Ectodermal cell (in vitro differentiated cells): ENCODE measurements around the gene PIM2.

Experiments
- H3K27ac ChIP-seq: 2 replicates; pipeline ENCODE4 v1.7.0; 2013; ENCODE audit warnings: mild to moderate bottlenecking, low read depth, low read length; ENCODE audit not compliant: insufficient read depth, poor library complexity, severe bottlenecking
- H3K27me3 ChIP-seq: 2 replicates; pipeline ENCODE4 v1.7.0; 2013; ENCODE audit warnings: mild to moderate bottlenecking, low read length; ENCODE audit not compliant: insufficient read depth, control insufficient read depth, poor library complexity, severe bottlenecking
- H3K36me3 ChIP-seq: one replicate; pipeline ENCODE4 v1.7.0; 2013; ENCODE audit warnings: low read length; ENCODE audit not compliant: control insufficient read depth, insufficient read depth
- H3K4me1 ChIP-seq: one replicate; pipeline ENCODE4 v1.7.0; 2013; ENCODE audit warnings: low read length; ENCODE audit not compliant: control insufficient read depth, insufficient read depth
- H3K4me3 ChIP-seq: 2 replicates; pipeline ENCODE4 v1.7.0; 2013; ENCODE audit warnings: low read depth, low read length, control low read depth; ENCODE audit not compliant: insufficient read depth
- H3K9me3 ChIP-seq: 2 replicates; pipeline ENCODE4 v1.7.0; 2013; ENCODE audit warnings: mild to moderate bottlenecking, low read length, moderate library complexity; ENCODE audit not compliant: control insufficient read depth
- WGBS, 2 experiments: methylation state at CpG; one replicate each; pipeline ENCODE4 v1.1.7; 2013; ENCODE audit warnings: missing lambda C conversion rate in 2 of 2; 5-methylcytosine and 5-hydroxymethylcytosine counted together

The PIM2 gene

GRCh38 chrX:48918301-48918642 is 552 bp downstream of the PIM2 start:
- no peaks in the 10 kb centered on the region for H3K9me3 ChIP-seq
- H3K27me3 ChIP-seq: no peaks in the 10 kb centered on the region
- H3K4me1 ChIP-seq: no peaks in the 10 kb centered on the region
- WGBS, 2 experiments: 0 to 1% methylated on average over 21 to 22 of the region's 23 CpGs
- no peak overlapping the region for H3K27ac ChIP-seq
- H3K36me3 ChIP-seq: no peaks in the 10 kb centered on the region
- peak overlapping the region; percentile 56 for H3K4me3 ChIP-seq

DNA sequence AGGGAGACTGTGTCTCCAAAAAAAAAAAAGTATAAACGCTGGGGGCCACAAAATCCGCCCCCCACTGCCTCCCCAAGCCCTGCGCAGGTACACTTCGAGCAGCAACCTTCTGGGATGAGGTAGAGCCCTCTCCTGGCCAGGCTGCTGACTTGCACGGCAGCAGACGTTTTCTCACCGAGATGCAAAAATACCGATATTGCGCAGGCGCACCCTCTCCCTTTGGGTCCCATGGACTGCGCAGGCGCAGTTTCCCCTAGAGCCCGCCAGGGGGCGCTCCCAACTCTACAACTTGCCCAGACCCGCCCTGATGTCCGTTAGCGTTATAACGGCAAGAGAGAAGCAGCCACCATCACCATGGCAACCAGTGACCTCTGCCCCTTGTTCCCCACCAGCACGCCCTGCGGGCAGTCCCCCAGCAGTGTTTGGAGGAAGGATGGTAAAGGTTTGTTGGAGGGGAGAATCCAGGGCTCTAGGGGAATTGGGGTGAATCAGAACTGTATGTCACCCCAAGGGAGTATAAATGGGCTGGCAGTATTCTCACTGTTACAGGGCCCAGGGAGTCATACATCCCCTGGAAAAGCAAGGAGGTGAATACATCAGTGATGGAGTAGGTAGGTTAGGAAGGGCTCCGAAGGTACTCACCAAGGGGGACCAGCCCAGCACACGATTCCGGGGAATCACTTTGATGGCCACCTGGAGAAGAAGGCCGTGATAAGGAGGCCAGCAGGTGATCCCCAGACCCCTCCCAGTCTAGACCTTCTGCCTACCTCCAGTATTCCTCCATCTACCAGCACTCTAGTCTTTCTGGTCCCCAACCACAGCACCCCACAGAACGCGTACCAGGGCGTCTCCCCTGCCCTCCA is 1.5 kb downstream of the PIM2 start:
- Histone ChIP-seq H3K27me3 (no peaks in the 10 kb centered on the region), H3K4me1 (no peaks in the 10 kb centered on the region), H3K9me3 (no peaks in the 10 kb centered on the region), H3K36me3 (no peaks in the 10 kb centered on the region), H3K27ac (no peak overlapping the region), H3K4me3 (peak overlapping the region; percentile 56)
- 1 to 2% methylated on average over 26 to 27 of the region's 27 CpGs for WGBS, 2 experiments

- H3K4me3 ChIP-seq: no peak overlapping the region
- 93 to 95% methylated on average over 11 to 13 of the region's 13 CpGs for WGBS, 2 experiments
- H3K36me3 ChIP-seq: no peaks in the 10 kb centered on the region
- H3K9me3 ChIP-seq: no peaks in the 10 kb centered on the region
- H3K4me1 ChIP-seq: no peaks in the 10 kb centered on the region
- H3K27ac ChIP-seq: no peak overlapping the region
- no peaks in the 10 kb centered on the region for H3K27me3 ChIP-seq
Measured at GRCh38 chrX:48914593-48915493, 4.0 kb downstream of the PIM2 start.

GRCh38 chrX:48913605-48914366 is 5.0 kb downstream of the PIM2 start:
- WGBS, 2 experiments: 89 to 90% methylated on average over 4 to 5 of the region's 5 CpGs
- no peak overlapping the region for H3K27ac ChIP-seq
- no peaks in the 10 kb centered on the region for H3K4me1 ChIP-seq
- H3K4me3 ChIP-seq: no peak overlapping the region
- H3K36me3 ChIP-seq: peaks cover 4% of the 10 kb centered on the region
- no peaks in the 10 kb centered on the region for H3K27me3 ChIP-seq
- no peaks in the 10 kb centered on the region for H3K9me3 ChIP-seq

DNA sequence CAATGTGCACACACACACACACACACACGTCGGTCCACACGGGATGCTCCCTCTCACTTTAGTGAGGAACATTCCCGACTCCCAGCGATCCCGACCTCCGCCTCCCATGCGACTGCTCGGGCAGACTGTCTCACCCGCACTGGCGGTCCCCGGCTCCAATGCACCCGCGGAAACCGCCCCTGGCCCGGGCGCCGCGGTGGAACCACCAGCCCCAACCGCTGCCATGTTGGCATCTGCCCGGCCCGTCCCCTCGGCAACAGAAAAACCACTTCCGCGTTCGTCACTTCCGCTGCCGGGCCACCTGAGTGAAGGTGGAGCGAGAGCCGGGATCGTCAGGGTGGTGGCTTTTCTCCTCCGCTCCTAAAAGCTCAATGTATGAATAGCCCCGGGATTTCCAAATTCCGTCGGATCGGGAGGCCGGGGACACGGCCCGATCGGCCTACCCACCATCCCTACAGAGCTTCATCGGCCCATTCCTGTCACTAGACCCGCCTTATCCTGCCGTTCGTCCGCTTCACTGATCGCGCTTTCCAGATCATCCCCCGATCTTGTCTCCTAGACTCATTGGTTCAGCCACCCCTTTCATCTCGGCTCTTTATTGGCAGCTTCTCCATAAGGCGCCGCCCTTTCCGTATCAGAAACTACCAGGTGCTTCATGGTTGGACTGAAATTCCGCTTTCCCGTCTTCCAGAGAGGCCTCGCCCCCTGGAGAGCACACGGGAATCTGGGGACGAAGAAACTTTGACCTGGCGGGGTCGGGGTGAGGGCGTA is 7.2 kb downstream of the PIM2 start, which contains the start of gene SLC35A2:
Gene SLC35A2 (minus strand): TSS at position 235 of the 771 bp plus-strand sequence. CDS start 10 bp downstream, at position 225.
- Histone ChIP-seq H3K4me3 (peak within 1 kb of the TSS; percentile 72), H3K27me3 (no peaks in the 10 kb centered on the region), H3K4me1 (no peaks in the 10 kb centered on the region), H3K27ac (peak within 1 kb of the TSS; percentile 69), H3K36me3 (peaks cover 4% of the 10 kb centered on the region), H3K9me3 (no peaks in the 10 kb centered on the region)
- WGBS, 2 experiments: 0% methylated on average over 60 of the region's 60 CpGs

DNA sequence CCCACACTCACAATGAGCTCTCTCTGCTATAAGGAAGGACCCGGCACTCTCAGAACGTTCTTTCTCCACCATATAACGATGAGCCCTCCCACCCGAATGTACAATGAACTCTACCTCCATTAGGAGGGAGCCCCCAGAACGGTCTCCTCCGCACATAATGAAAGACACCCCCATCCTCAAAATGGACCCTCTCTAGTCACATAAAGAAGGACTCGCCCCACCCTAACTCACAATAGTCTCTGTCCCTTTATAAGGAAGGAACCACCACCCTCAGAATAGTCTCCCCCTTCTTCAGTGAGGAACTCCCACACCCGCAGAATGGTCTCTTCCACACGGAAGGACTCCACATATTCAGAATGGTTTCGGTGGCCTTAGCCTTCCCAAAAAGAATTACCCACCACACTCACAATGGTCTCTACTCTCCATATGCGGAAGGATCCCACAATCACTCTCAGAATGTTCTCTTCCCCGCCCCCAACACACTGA is 7.9 kb downstream of the PIM2 start:
- H3K4me3 ChIP-seq: peak overlapping the region; percentile 72
- H3K9me3 ChIP-seq: no peaks in the 10 kb centered on the region
- no peak overlapping the region for H3K27ac ChIP-seq
- no peaks in the 10 kb centered on the region for H3K27me3 ChIP-seq
- no peaks in the 10 kb centered on the region for H3K4me1 ChIP-seq
- H3K36me3 ChIP-seq: peaks cover 4% of the 10 kb centered on the region
- WGBS, 2 experiments: 8% methylated on average over 12 of the region's 12 CpGs

DNA sequence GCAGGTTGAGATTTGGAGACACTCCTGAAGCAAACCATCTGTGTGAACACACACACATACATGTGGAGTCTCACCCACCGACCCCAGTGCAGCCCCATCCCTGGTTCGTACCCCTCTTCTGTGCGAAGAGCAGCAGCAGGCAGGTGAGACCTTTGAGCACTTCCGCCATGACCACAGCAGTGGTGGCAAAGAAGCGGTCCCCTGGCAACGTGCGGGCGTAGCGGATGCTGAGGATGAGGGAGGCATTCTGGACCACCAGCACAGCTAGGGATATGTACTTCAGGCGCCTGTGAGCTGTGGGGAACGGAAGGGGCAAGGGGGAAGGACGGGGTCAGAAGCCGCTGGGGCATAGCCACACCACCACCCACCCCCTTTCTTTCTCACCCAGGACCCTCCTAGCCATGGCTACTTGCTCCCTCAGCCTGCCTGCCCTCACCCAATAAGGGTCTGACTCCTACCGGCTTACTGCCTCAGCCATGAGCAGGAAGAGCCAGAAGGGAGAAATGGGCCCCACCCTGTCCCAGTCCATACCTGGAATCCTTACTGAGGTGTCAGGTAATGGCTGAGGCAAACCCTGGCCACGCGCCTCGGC is 9.0 kb downstream of the PIM2 start:
- H3K27ac ChIP-seq: no peak overlapping the region

DNA sequence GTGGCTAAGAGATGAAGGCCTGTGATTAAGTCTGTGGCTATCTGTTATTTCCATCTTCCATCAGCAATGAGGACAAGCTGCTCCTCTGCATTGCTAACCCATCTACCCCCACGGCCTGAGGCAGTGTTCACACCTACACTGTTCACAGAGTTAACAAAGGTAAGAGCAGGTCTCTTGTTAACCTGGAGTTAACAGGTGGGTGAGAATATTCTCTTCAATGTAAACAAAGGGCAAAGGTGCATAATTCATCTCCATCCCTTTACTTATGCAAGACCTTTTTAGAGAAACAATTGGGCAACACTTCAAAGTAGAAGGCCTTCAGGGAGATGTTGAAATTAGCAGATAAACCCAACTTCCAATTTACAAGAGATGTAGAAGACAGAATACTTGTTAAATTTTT is 10.2 kb downstream of the PIM2 start:
- Histone ChIP-seq H3K27ac (no peak overlapping the region), H3K4me1 (no peaks in the 10 kb centered on the region), H3K9me3 (no peaks in the 10 kb centered on the region), H3K27me3 (no peaks in the 10 kb centered on the region), H3K4me3 (no peak overlapping the region), H3K36me3 (peaks cover 4% of the 10 kb centered on the region)
- WGBS, 2 experiments: 100% methylated on average over 1 of the region's 1 CpG; no CpG with 5 or more reads in 1 of the 2 experiments

More for the DNA sequence above, 9.0 kb downstream of the PIM2 start:
- H3K4me1 ChIP-seq: no peaks in the 10 kb centered on the region
- H3K4me3 ChIP-seq: no peak overlapping the region
- 95% methylated on average over 15 to 17 of the region's 17 CpGs for WGBS, 2 experiments
- no peaks in the 10 kb centered on the region for H3K27me3 ChIP-seq
- no peaks in the 10 kb centered on the region for H3K9me3 ChIP-seq
- peaks cover 4% of the 10 kb centered on the region for H3K36me3 ChIP-seq
